Measurements from ENCODE around the gene IER2. TPM values are rescaled to one million over a fixed set of nuclear protein-coding genes. Genes with fewer than 3 reads are reported as not detected.
A peak's percentile ranks its signal among the peaks of the same experiment; 100 is the strongest.
"Not testable (repeated sequence)": the region's sequence is repeated elsewhere in the genome, so short reads cannot be mapped to it uniquely, and the experiment has no call there.

The IER2 gene
- total and polyA plus RNA-seq, 2 donors, result 28.3 to 92.7 TPM

- H3K4me1 ChIP-seq (ENCODE audit: control insufficient read depth in 2 of 2, insufficient read depth in 2 of 2, low read length in 2 of 2), result peaks cover 4 to 23% of the 10 kb centered on the region in 2 donors
- H3K27me3 ChIP-seq (ENCODE audit: control insufficient read depth in 2 of 2, insufficient read depth in 1 of 2, low read length in 1 of 2); H3K27ac ChIP-seq (ENCODE audit: low read depth in 1 of 2, low read length in 1 of 2); H3K36me3 ChIP-seq (ENCODE audit: control insufficient read depth in 2 of 2, insufficient read depth in 2 of 2, low read length in 1 of 2); DNase-seq (ENCODE audit: low read depth in 6 of 9, low spot score in 9 of 9); H3K4me3 ChIP-seq (ENCODE audit: low read length in 2 of 2); H3K9me3 ChIP-seq (ENCODE audit: control insufficient read depth in 2 of 2, insufficient read depth in 1 of 2, low read length in 1 of 2): not testable (repeated sequence)
- WGBS, result 93% methylated on average over 23 of the region's 23 CpGs
Observed at GRCh38 chr19:13184926-13185325, 34.7 kb downstream of the IER2 start.

GRCh38 chr19:13185763-13186657 is 35.8 kb downstream of the IER2 start:
- not testable (repeated sequence) for H3K36me3 ChIP-seq (ENCODE audit: control insufficient read depth in 2 of 2, insufficient read depth in 2 of 2, low read length in 1 of 2); H3K27me3 ChIP-seq (ENCODE audit: control insufficient read depth in 2 of 2, insufficient read depth in 1 of 2, low read length in 1 of 2); H3K4me3 ChIP-seq (ENCODE audit: low read length in 2 of 2); H3K27ac ChIP-seq (ENCODE audit: low read depth in 1 of 2, low read length in 1 of 2); DNase-seq (ENCODE audit: low read depth in 6 of 9, low spot score in 9 of 9); H3K9me3 ChIP-seq (ENCODE audit: control insufficient read depth in 2 of 2, insufficient read depth in 1 of 2, low read length in 1 of 2)
- 95% methylated on average over 22 of the region's 22 CpGs for WGBS
- H3K4me1 ChIP-seq (ENCODE audit: control insufficient read depth in 2 of 2, insufficient read depth in 2 of 2, low read length in 2 of 2), result peaks cover 4 to 14% of the 10 kb centered on the region in 2 donors

- not testable (repeated sequence) for H3K4me3 ChIP-seq (ENCODE audit: low read length in 2 of 2); H3K9me3 ChIP-seq (ENCODE audit: control insufficient read depth in 2 of 2, insufficient read depth in 1 of 2, low read length in 1 of 2); DNase-seq (ENCODE audit: low read depth in 6 of 9, low spot score in 9 of 9); H3K36me3 ChIP-seq (ENCODE audit: control insufficient read depth in 2 of 2, insufficient read depth in 2 of 2, low read length in 1 of 2); H3K27ac ChIP-seq (ENCODE audit: low read depth in 1 of 2, low read length in 1 of 2); H3K27me3 ChIP-seq (ENCODE audit: control insufficient read depth in 2 of 2, insufficient read depth in 1 of 2, low read length in 1 of 2); H3K4me1 ChIP-seq (ENCODE audit: control insufficient read depth in 2 of 2, insufficient read depth in 2 of 2, low read length in 2 of 2)
- WGBS, result 95% methylated on average over 38 of the region's 38 CpGs
Observed at GRCh38 chr19:13186688-13187087, 36.5 kb downstream of the IER2 start.

GRCh38 chr19:13187419-13187818 is 37.2 kb downstream of the IER2 start:
- Histone ChIP-seq H3K4me1 (ENCODE audit: control insufficient read depth in 2 of 2, insufficient read depth in 2 of 2, low read length in 2 of 2) (peaks cover 0 to 1% of the 10 kb centered on the region in 2 donors), H3K27ac (ENCODE audit: low read depth in 1 of 2, low read length in 1 of 2) (no peak overlapping the region), H3K27me3 (ENCODE audit: control insufficient read depth in 2 of 2, insufficient read depth in 1 of 2, low read length in 1 of 2) (no peaks in the 10 kb centered on the region), H3K9me3 (ENCODE audit: control insufficient read depth in 2 of 2, insufficient read depth in 1 of 2, low read length in 1 of 2) (no peaks in the 10 kb centered on the region), H3K36me3 (ENCODE audit: control insufficient read depth in 2 of 2, insufficient read depth in 2 of 2, low read length in 1 of 2) (no peaks in the 10 kb centered on the region), H3K4me3 (ENCODE audit: low read length in 2 of 2) (no peak overlapping the region)
- WGBS, result over 99% methylated on average over 4 of the region's 4 CpGs
- no peak for DNase-seq (ENCODE audit: low read depth in 6 of 9, low spot score in 9 of 9)

- Histone ChIP-seq H3K27me3 (ENCODE audit: control insufficient read depth in 2 of 2, insufficient read depth in 1 of 2, low read length in 1 of 2) (no peaks in the 10 kb centered on the region), H3K9me3 (ENCODE audit: control insufficient read depth in 2 of 2, insufficient read depth in 1 of 2, low read length in 1 of 2) (no peaks in the 10 kb centered on the region), H3K36me3 (ENCODE audit: control insufficient read depth in 2 of 2, insufficient read depth in 2 of 2, low read length in 1 of 2) (no peaks in the 10 kb centered on the region), H3K4me1 (ENCODE audit: control insufficient read depth in 2 of 2, insufficient read depth in 2 of 2, low read length in 2 of 2) (no peaks in the 10 kb centered on the region), H3K27ac (ENCODE audit: low read depth in 1 of 2, low read length in 1 of 2) (no peak overlapping the region), H3K4me3 (ENCODE audit: low read length in 2 of 2) (no peak overlapping the region)
- DNase-seq (ENCODE audit: low read depth in 6 of 9, low spot score in 9 of 9), result no peak
- WGBS, result 98% methylated on average over 4 of the region's 4 CpGs
Observed at GRCh38 chr19:13189600-13189999, 39.4 kb downstream of the IER2 start.

- H3K4me1 ChIP-seq (ENCODE audit: control insufficient read depth in 2 of 2, insufficient read depth in 2 of 2, low read length in 2 of 2), result no peaks in the 10 kb centered on the region
- H3K9me3 ChIP-seq (ENCODE audit: control insufficient read depth in 2 of 2, insufficient read depth in 1 of 2, low read length in 1 of 2), result no peaks in the 10 kb centered on the region
- no peak for DNase-seq (ENCODE audit: low read depth in 6 of 9, low spot score in 9 of 9)
- H3K27me3 ChIP-seq (ENCODE audit: control insufficient read depth in 2 of 2, insufficient read depth in 1 of 2, low read length in 1 of 2), result no peaks in the 10 kb centered on the region
- 95% methylated on average over 19 of the region's 19 CpGs for WGBS
- H3K36me3 ChIP-seq (ENCODE audit: control insufficient read depth in 2 of 2, insufficient read depth in 2 of 2, low read length in 1 of 2), result no peaks in the 10 kb centered on the region
- H3K27ac ChIP-seq (ENCODE audit: low read depth in 1 of 2, low read length in 1 of 2), result no peak overlapping the region
- H3K4me3 ChIP-seq (ENCODE audit: low read length in 2 of 2), result no peak overlapping the region
Observed at GRCh38 chr19:13190781-13191540, 40.8 kb downstream of the IER2 start.

GRCh38 chr19:13195678-13196077 is 45.5 kb downstream of the IER2 start:
- Histone ChIP-seq H3K27ac (ENCODE audit: low read depth in 1 of 2, low read length in 1 of 2) (no peak overlapping the region), H3K4me3 (ENCODE audit: low read length in 2 of 2) (no peak overlapping the region), H3K27me3 (ENCODE audit: control insufficient read depth in 2 of 2, insufficient read depth in 1 of 2, low read length in 1 of 2) (no peaks in the 10 kb centered on the region), H3K4me1 (ENCODE audit: control insufficient read depth in 2 of 2, insufficient read depth in 2 of 2, low read length in 2 of 2) (no peaks in the 10 kb centered on the region), H3K36me3 (ENCODE audit: control insufficient read depth in 2 of 2, insufficient read depth in 2 of 2, low read length in 1 of 2) (no peaks in the 10 kb centered on the region), H3K9me3 (ENCODE audit: control insufficient read depth in 2 of 2, insufficient read depth in 1 of 2, low read length in 1 of 2) (no peaks in the 10 kb centered on the region)
- DNase-seq (ENCODE audit: low read depth in 6 of 9, low spot score in 9 of 9), result peak in 2 of 9 donors; percentile 30 to 43
- WGBS, result 85% methylated on average over 11 of the region's 11 CpGs

- H3K9me3 ChIP-seq (ENCODE audit: control insufficient read depth in 2 of 2, insufficient read depth in 1 of 2, low read length in 1 of 2), result no peaks in the 10 kb centered on the region
- no peak for DNase-seq (ENCODE audit: low read depth in 6 of 9, low spot score in 9 of 9)
- H3K27ac ChIP-seq (ENCODE audit: low read depth in 1 of 2, low read length in 1 of 2), result no peak overlapping the region
- H3K27me3 ChIP-seq (ENCODE audit: control insufficient read depth in 2 of 2, insufficient read depth in 1 of 2, low read length in 1 of 2), result no peaks in the 10 kb centered on the region
- no peaks in the 10 kb centered on the region for H3K36me3 ChIP-seq (ENCODE audit: control insufficient read depth in 2 of 2, insufficient read depth in 2 of 2, low read length in 1 of 2)
- 94% methylated on average over 18 of the region's 18 CpGs for WGBS
- no peak overlapping the region for H3K4me3 ChIP-seq (ENCODE audit: low read length in 2 of 2)
- no peaks in the 10 kb centered on the region for H3K4me1 ChIP-seq (ENCODE audit: control insufficient read depth in 2 of 2, insufficient read depth in 2 of 2, low read length in 2 of 2)
Observed at GRCh38 chr19:13198634-13199033, 48.4 kb downstream of the IER2 start.

GRCh38 chr19:13202112-13202511 is 51.9 kb downstream of the IER2 start:
- not testable (repeated sequence) for H3K4me1 ChIP-seq (ENCODE audit: control insufficient read depth in 2 of 2, insufficient read depth in 2 of 2, low read length in 2 of 2); H3K27ac ChIP-seq (ENCODE audit: low read depth in 1 of 2, low read length in 1 of 2); H3K9me3 ChIP-seq (ENCODE audit: control insufficient read depth in 2 of 2, insufficient read depth in 1 of 2, low read length in 1 of 2); H3K36me3 ChIP-seq (ENCODE audit: control insufficient read depth in 2 of 2, insufficient read depth in 2 of 2, low read length in 1 of 2); DNase-seq (ENCODE audit: low read depth in 6 of 9, low spot score in 9 of 9); H3K4me3 ChIP-seq (ENCODE audit: low read length in 2 of 2); H3K27me3 ChIP-seq (ENCODE audit: control insufficient read depth in 2 of 2, insufficient read depth in 1 of 2, low read length in 1 of 2)
- WGBS, result 97% methylated on average over 7 of the region's 7 CpGs
